CD4-positive, alpha-beta T cell treated with Interleukin-15 for 4 hours (primary cell): ENCODE data around the gene SEMA3D.
A peak's percentile ranks its signal among the peaks of the same experiment; 100 is the strongest.
"Not testable (repeated sequence)": the region's sequence is repeated elsewhere in the genome, so short reads cannot be mapped to it uniquely, and the experiment has no call there.

Experiments
- DNase-seq: peaks from one replicate; pipeline ENCODE4 v3.0.0-alpha.2; 2020; ENCODE audit warnings: low spot score

SEMA3D gene

GRCh38 chr7:85030893-85031292 lies 156.0 kb downstream of the SEMA3D start:
- no peak for DNase-seq

GRCh38 chr7:85025312-85025756 lies 161.5 kb downstream of the SEMA3D start:
- DNase-seq: no peak

- no peak for DNase-seq
These were observed 162.9 kb downstream of the SEMA3D start for GRCh38 chr7:85023916-85024315.

GRCh38 chr7:85023066-85023712 lies 163.7 kb downstream of the SEMA3D start:
- peak; percentile 26 for DNase-seq

GRCh38 chr7:85022064-85022697 lies 164.7 kb downstream of the SEMA3D start:
- no peak for DNase-seq

GRCh38 chr7:85021101-85021704 lies 165.7 kb downstream of the SEMA3D start:
- no peak for DNase-seq

GRCh38 chr7:85019778-85020177 lies 167.1 kb downstream of the SEMA3D start:
- DNase-seq: no peak

GRCh38 chr7:85019176-85019575 lies 167.7 kb downstream of the SEMA3D start:
- no peak for DNase-seq

GRCh38 chr7:85018498-85018897 lies 168.4 kb downstream of the SEMA3D start:
- no peak for DNase-seq

- DNase-seq: no peak
These were observed 170.6 kb downstream of the SEMA3D start for GRCh38 chr7:85016286-85016685.

- no peak for DNase-seq
These were observed 171.8 kb downstream of the SEMA3D start for GRCh38 chr7:85014936-85015660.

- no peak for DNase-seq
These were observed 175.7 kb downstream of the SEMA3D start for GRCh38 chr7:85011127-85011526.

GRCh38 chr7:85010306-85010705 lies 176.6 kb downstream of the SEMA3D start:
- DNase-seq: no peak

- no peak for DNase-seq
These were observed 180.1 kb downstream of the SEMA3D start for GRCh38 chr7:85006754-85007153.

GRCh38 chr7:85004402-85004801 lies 182.5 kb downstream of the SEMA3D start:
- no peak for DNase-seq

GRCh38 chr7:85001495-85002345 lies 185.1 kb downstream of the SEMA3D start:
- DNase-seq: no peak

- no peak for DNase-seq
These were observed 186.0 kb downstream of the SEMA3D start for GRCh38 chr7:85000735-85001350.

- DNase-seq: no peak
These were observed 187.4 kb downstream of the SEMA3D start for GRCh38 chr7:84999450-84999849.

- no peak for DNase-seq
These were observed 188.2 kb downstream of the SEMA3D start for GRCh38 chr7:84998665-84999064.

GRCh38 chr7:84997626-84998025 lies 189.2 kb downstream of the SEMA3D start:
- DNase-seq: no peak

GRCh38 chr7:84992954-84993353 lies 193.9 kb downstream of the SEMA3D start:
- not testable (repeated sequence) for DNase-seq
